SK-N-SH (cell line): ENCODE results near the gene ZNF22. TPM values are rescaled to one million over a fixed set of nuclear protein-coding genes. Genes with fewer than 3 reads are reported as not detected.

Experiments
- CTCF ChIA-PET: fragments of 300-600, 350-600 bp; formaldehyde crosslinking; extraction: SDS; loops from one replicate; lab custom pipeline; 2021; lab: Yijun Ruan, JAX
- POLR2A ChIA-PET: fragments of 350-600 bp; sonication (Branson Sonifier 250); formaldehyde crosslinking; extraction: SDS; loops from one replicate; lab custom pipeline; 2020; ENCODE audit warnings: antibody characterized with exemption, inconsistent platforms; lab: Yijun Ruan, JAX
- DNase-seq: peaks from one replicate; pipeline ENCODE4 v3.0.0; 2012
- H2AFZ ChIP-seq: fragments of 200-600 bp; sonication (generic); 2 replicates; pipeline ENCODE4 v1.8.1; 2016; ENCODE audit warnings: antibody characterized with exemption, mild to moderate bottlenecking, low read depth
- H3F3A ChIP-seq: fragments of 200-600 bp; sonication (generic); replicated peaks from 2 replicates; pipeline ENCODE3; 2016; ENCODE audit warnings: antibody characterized with exemption, mild to moderate bottlenecking; ENCODE audit not compliant: insufficient read depth
- H3K27ac ChIP-seq, 2 experiments: fragments of 200-500 bp in 1 of 2; fragments of 200-600 bp in 1 of 2; sonication (Bioruptor generic) in 1 of 2; sonication (generic), shearing (Covaris generic) in 1 of 2; 2 replicates each; pipeline versions ENCODE4 v1.5.1 to v1.6.1; 2014 to 2016; ENCODE audit warnings: low read depth in 2 of 2, inconsistent platforms in 1 of 2, low read length in 1 of 2, mild to moderate bottlenecking in 1 of 2, mixed read lengths in 1 of 2
- H3K27me3 ChIP-seq: fragments of 200-600 bp; sonication (generic), shearing (Covaris generic); 2 replicates; pipeline ENCODE4 v1.6.1; 2016; ENCODE audit warnings: mixed run types; ENCODE audit not compliant: insufficient read depth
- H3K36me3 ChIP-seq, 2 experiments: fragments of 200-500 bp in 1 of 2; fragments of 200-600 bp in 1 of 2; sonication (Bioruptor generic) in 1 of 2; sonication (generic) in 1 of 2; replicated peaks in 1 of 2; 2 replicates each; pipeline versions ENCODE3 to v1.5.1; 2014 to 2016; ENCODE audit warnings: low read length in 1 of 2, mild to moderate bottlenecking in 1 of 2; ENCODE audit not compliant: insufficient read depth in 2 of 2, control insufficient read depth in 1 of 2
- H3K4me1 ChIP-seq, 2 experiments: fragments of 200-500 bp in 1 of 2; fragments of 200-600 bp in 1 of 2; sonication (Bioruptor generic) in 1 of 2; sonication (generic), shearing (Covaris generic) in 1 of 2; 2 replicates each; pipeline versions ENCODE4 v1.5.1 to v1.6.1; 2014 to 2016; ENCODE audit warnings: low read depth in 1 of 2, low read length in 1 of 2, mixed run types in 1 of 2; ENCODE audit not compliant: insufficient read depth in 2 of 2, control insufficient read depth in 1 of 2
- H3K4me2 ChIP-seq: fragments of 200-600 bp; sonication (generic), shearing (Covaris generic); 2 replicates; pipeline ENCODE4 v1.6.1; 2017; ENCODE audit warnings: mixed run types
- H3K4me3 ChIP-seq, 2 experiments: fragments of 200-500 bp in 1 of 2; fragments of 200-600 bp in 1 of 2; sonication (Bioruptor generic) in 1 of 2; sonication (generic), shearing (Covaris generic) in 1 of 2; 2 replicates each; pipeline versions ENCODE4 v1.5.1 to v1.8.1; 2014 to 2016; ENCODE audit warnings: low read depth in 2 of 2, inconsistent platforms in 1 of 2, low read length in 1 of 2, mild to moderate bottlenecking in 1 of 2, mixed read lengths in 1 of 2, moderate library complexity in 1 of 2
- H3K79me2 ChIP-seq: fragments of 200-600 bp; sonication (generic); 2 replicates; pipeline ENCODE4 v1.8.1; 2017; ENCODE audit warnings: mild to moderate bottlenecking; ENCODE audit not compliant: insufficient read depth
- H3K9ac ChIP-seq: fragments of 200-600 bp; sonication (generic); 2 replicates; pipeline ENCODE4 v1.6.1; 2017; ENCODE audit warnings: mixed run types
- H3K9me2 ChIP-seq: fragments of 200-600 bp; sonication (generic); 2 replicates; pipeline ENCODE4 v1.6.1; 2017; ENCODE audit warnings: mixed run types
- H3K9me3 ChIP-seq: fragments of 200-600 bp; sonication (generic); 2 replicates; pipeline ENCODE4 v1.6.1; 2017; ENCODE audit warnings: mixed run types, mild to moderate bottlenecking, moderate library complexity
- H4K20me1 ChIP-seq: fragments of 200-600 bp; sonication (generic); 2 replicates; pipeline ENCODE4 v1.6.1; 2017; ENCODE audit warnings: mild to moderate bottlenecking, mixed run types; ENCODE audit not compliant: insufficient read depth
- EP300 ChIP-seq, 2 experiments: IDR thresholded peaks; 2 replicates each; pipeline versions ENCODE4 v1.4.0 to v1.6.1; 2012; ENCODE audit warnings: borderline replicate concordance in 1 of 2, low read depth in 1 of 2, low read length in 1 of 2
- EZH2phosphoT487 ChIP-seq: fragments of 200-600 bp; sonication (generic); IDR thresholded peaks from 2 replicates; pipeline ENCODE4 v1.6.1; 2017; ENCODE audit warnings: low read depth, mixed run types, mild to moderate bottlenecking, antibody characterized with exemption, moderate library complexity, borderline replicate concordance
- FOXM1 ChIP-seq: IDR thresholded peaks from 2 replicates; pipeline ENCODE4 v1.4.0; 2012; ENCODE audit warnings: low read depth, mild to moderate bottlenecking
- GABPA ChIP-seq: IDR thresholded peaks from 2 replicates; pipeline ENCODE4 v1.4.0; 2012; ENCODE audit warnings: low read depth, mild to moderate bottlenecking
- GATA2 ChIP-seq: sonication (generic); formaldehyde crosslinking; IDR thresholded peaks from 2 replicates; pipeline ENCODE4 v1.5.0; 2020; ENCODE audit warnings: mild to moderate bottlenecking, missing genetic modification reagents
- IRF3 ChIP-seq: fragments of 150-350 bp; IDR thresholded peaks from 2 replicates; pipeline ENCODE4 v1.6.1; 2016; ENCODE audit warnings: mild to moderate bottlenecking, low read depth, low read length
- MXI1 ChIP-seq: IDR thresholded peaks from 2 replicates; pipeline ENCODE4 v1.6.1; 2012; ENCODE audit warnings: mild to moderate bottlenecking, low read depth, low read length, improper control_type of control experiment
- NFIC ChIP-seq: IDR thresholded peaks from 2 replicates; pipeline ENCODE4 v1.4.0; 2012; ENCODE audit warnings: borderline replicate concordance
- NRF1 ChIP-seq: IDR thresholded peaks from 2 replicates; pipeline ENCODE4 v1.6.1; 2012; ENCODE audit warnings: low read depth, mild to moderate bottlenecking, low read length
- RFX5 ChIP-seq: IDR thresholded peaks from 2 replicates; pipeline ENCODE4 v1.6.1; 2012; ENCODE audit warnings: mild to moderate bottlenecking, improper control_type of control experiment, low read length
- RXRA ChIP-seq: IDR thresholded peaks from 2 replicates; pipeline ENCODE4 v1.4.0; 2012; ENCODE audit warnings: low read depth, mild to moderate bottlenecking, borderline replicate concordance
- SIN3A ChIP-seq: IDR thresholded peaks from 2 replicates; pipeline ENCODE4 v1.6.1; 2012; ENCODE audit warnings: low read depth, mild to moderate bottlenecking, low read length, moderate library complexity, borderline replicate concordance
- SMC3 ChIP-seq: IDR thresholded peaks from 2 replicates; pipeline ENCODE4 v1.6.1; 2012; ENCODE audit warnings: low read depth, low read length, improper control_type of control experiment
- TAF1 ChIP-seq: IDR thresholded peaks from 2 replicates; pipeline ENCODE4 v1.6.1; 2012; ENCODE audit warnings: low read depth, mild to moderate bottlenecking, low read length, moderate library complexity, borderline replicate concordance
- ZBTB33 ChIP-seq: IDR thresholded peaks from 2 replicates; pipeline ENCODE4 v1.4.0; 2012; ENCODE audit warnings: low read depth, borderline replicate concordance
- WGBS: methylation state at CpG from one replicate; pipeline ENCODE4 v1.1.6; 2017; ENCODE audit warnings: low lambda C conversion rate; 5-methylcytosine and 5-hydroxymethylcytosine counted together
- polyA plus RNA-seq, 3 experiments: library from polyadenylated mRNA; depleted of rRNA; stranded (reverse); fragments of >200 nt; gene quantifications; 2 replicates each; pipeline ENCODE4 v1.2.3, GENCODE V29; 2012
- TF ChIP-seq, protein P1 (sequence below): fragments of 200-600 bp; sonication (generic); IDR thresholded peaks from 2 replicates; pipeline ENCODE4 v1.6.1; 2017; ENCODE audit warnings: antibody characterized with exemption, mild to moderate bottlenecking, moderate library complexity
- TF ChIP-seq, protein P2 (sequence below): IDR thresholded peaks from 2 replicates; pipeline ENCODE4; 2012
- TF ChIP-seq, protein P3 (sequence below): fragments of 150-350 bp; IDR thresholded peaks from 2 replicates; pipeline ENCODE4 v1.6.1; 2017; ENCODE audit warnings: antibody characterized with exemption, low read length, low read depth, borderline replicate concordance

The ZNF22 gene
- polyA plus RNA-seq, 1 of the 3 experiments (the other 2 are of a cell fraction) = 10.2 TPM

- Histone ChIP-seq H3K4me1 (peaks cover 12 to 16% of the 10 kb centered on the region in 2 experiments; a peak in 1 of 4 replicates), H4K20me1 (no peaks in the 10 kb centered on the region), H3K4me3 (no peak overlapping the region), H3K79me2 (no peaks in the 10 kb centered on the region), H3K27ac (no peak overlapping the region), H3K9me2 (no peaks in the 10 kb centered on the region), H3K36me3 (peaks cover 0 to 11% of the 10 kb centered on the region in 2 experiments), H3K4me2 (no peak overlapping the region), H2AFZ (no peak overlapping the region), H3K9me3 (no peaks in the 10 kb centered on the region), H3K9ac (no peak overlapping the region), H3F3A (no peaks in the 10 kb centered on the region), H3K27me3 (no peaks in the 10 kb centered on the region)
- ChIA-PET POLR2A (no interaction called here), CTCF (interaction anchor here (0.8 to 9.6 kb wide), 3 partner anchors 8 to 38 kb away, joined by 3 to 81 read pairs (median 4); no protein-coding TSS in a partner anchor)
- 87% methylated on average over 8 of the region's 8 CpGs for WGBS
- DNase-seq = no peak
- TF ChIP-seq EP300 (IDR thresholded peaks at IDR 0.05; ENCODE audit: borderline replicate concordance in 1 of 2, low read depth in 1 of 2, low read length in 1 of 2) (no peak), TAF1 (no peak), RFX5 (no peak), NRF1 (no peak), GABPA (no peak), MXI1 (no peak)
- TF ChIP-seq, protein P1, sequence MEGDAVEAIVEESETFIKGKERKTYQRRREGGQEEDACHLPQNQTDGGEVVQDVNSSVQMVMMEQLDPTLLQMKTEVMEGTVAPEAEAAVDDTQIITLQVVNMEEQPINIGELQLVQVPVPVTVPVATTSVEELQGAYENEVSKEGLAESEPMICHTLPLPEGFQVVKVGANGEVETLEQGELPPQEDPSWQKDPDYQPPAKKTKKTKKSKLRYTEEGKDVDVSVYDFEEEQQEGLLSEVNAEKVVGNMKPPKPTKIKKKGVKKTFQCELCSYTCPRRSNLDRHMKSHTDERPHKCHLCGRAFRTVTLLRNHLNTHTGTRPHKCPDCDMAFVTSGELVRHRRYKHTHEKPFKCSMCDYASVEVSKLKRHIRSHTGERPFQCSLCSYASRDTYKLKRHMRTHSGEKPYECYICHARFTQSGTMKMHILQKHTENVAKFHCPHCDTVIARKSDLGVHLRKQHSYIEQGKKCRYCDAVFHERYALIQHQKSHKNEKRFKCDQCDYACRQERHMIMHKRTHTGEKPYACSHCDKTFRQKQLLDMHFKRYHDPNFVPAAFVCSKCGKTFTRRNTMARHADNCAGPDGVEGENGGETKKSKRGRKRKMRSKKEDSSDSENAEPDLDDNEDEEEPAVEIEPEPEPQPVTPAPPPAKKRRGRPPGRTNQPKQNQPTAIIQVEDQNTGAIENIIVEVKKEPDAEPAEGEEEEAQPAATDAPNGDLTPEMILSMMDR = peak; percentile 38; the same call in 1 of the 2 replicates
These were observed 33.8 kb upstream of the ZNF22 start for GRCh38 chr10:44966816-44967509.

- Histone ChIP-seq H3K9me2 (no peaks in the 10 kb centered on the region), H3K4me3 (no peak overlapping the region), H2AFZ (no peak overlapping the region), H3K9ac (no peak overlapping the region), H3K27ac (no peak overlapping the region), H3F3A (no peaks in the 10 kb centered on the region), H3K36me3 (peaks cover 0 to 11% of the 10 kb centered on the region in 2 experiments), H4K20me1 (no peaks in the 10 kb centered on the region), H3K4me1 (peaks cover 12 to 19% of the 10 kb centered on the region in 2 experiments; a peak in 1 of 4 replicates), H3K27me3 (no peaks in the 10 kb centered on the region), H3K4me2 (no peak overlapping the region), H3K9me3 (no peaks in the 10 kb centered on the region), H3K79me2 (no peaks in the 10 kb centered on the region)
- WGBS = 92% methylated on average over 4 of the region's 4 CpGs
- CTCF ChIA-PET = interaction anchor here (0.7 to 9.6 kb wide), 3 partner anchors 9 to 34 kb away, joined by 3 to 81 read pairs (median 4); partner anchors contain the start of gene DEPP1
- POLR2A ChIA-PET = no interaction called here
- no peak for DNase-seq
- TF ChIP-seq GATA2 (no peak), RFX5 (no peak), SIN3A (no peak), RXRA (no peak), MXI1 (no peak), FOXM1 (no peak), TAF1 (no peak), SMC3 (no peak), NFIC (no peak), EZH2phosphoT487 (no peak), IRF3 (no peak), ZBTB33 (no peak), EP300 (IDR thresholded peaks at IDR 0.05; ENCODE audit: borderline replicate concordance in 1 of 2, low read depth in 1 of 2, low read length in 1 of 2) (no peak), NRF1 (no peak)
- TF ChIP-seq, protein P2, sequence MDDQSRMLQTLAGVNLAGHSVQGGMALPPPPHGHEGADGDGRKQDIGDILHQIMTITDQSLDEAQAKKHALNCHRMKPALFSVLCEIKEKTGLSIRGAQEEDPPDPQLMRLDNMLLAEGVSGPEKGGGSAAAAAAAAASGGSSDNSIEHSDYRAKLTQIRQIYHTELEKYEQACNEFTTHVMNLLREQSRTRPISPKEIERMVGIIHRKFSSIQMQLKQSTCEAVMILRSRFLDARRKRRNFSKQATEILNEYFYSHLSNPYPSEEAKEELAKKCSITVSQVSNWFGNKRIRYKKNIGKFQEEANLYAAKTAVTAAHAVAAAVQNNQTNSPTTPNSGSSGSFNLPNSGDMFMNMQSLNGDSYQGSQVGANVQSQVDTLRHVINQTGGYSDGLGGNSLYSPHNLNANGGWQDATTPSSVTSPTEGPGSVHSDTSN = no peak
- TF ChIP-seq, protein P3, sequence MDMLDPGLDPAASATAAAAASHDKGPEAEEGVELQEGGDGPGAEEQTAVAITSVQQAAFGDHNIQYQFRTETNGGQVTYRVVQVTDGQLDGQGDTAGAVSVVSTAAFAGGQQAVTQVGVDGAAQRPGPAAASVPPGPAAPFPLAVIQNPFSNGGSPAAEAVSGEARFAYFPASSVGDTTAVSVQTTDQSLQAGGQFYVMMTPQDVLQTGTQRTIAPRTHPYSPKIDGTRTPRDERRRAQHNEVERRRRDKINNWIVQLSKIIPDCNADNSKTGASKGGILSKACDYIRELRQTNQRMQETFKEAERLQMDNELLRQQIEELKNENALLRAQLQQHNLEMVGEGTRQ = no peak
These were observed 33.1 kb upstream of the ZNF22 start for GRCh38 chr10:44967616-44968015.
